ENCODE results near the gene ARSI. TPM values are rescaled to one million over a fixed set of nuclear protein-coding genes. Genes with fewer than 3 reads are reported as not detected.

The ARSI gene
- total RNA-seq, 2 experiments from 2014 or later = not detected

Other genes starting within 250 kb of the ARSI start
- gene CSF1R, start 216.4 kb downstream of the ARSI start, total RNA-seq (2014; rRNA removed; shearing (Covaris generic)) = not detected in 2 replicates
- gene CSF1R, start 216.4 kb downstream of the ARSI start, total RNA-seq (2022) = not detected in 2 replicates
- 0.80 and 3.0 TPM in 2 replicates for gene PDGFRB, start 147.1 kb downstream of the ARSI start, total RNA-seq (2014; rRNA removed; shearing (Covaris generic))
- 0.23 TPM in 1 of 2 replicates, not detected in the other for gene PDGFRB, start 147.1 kb downstream of the ARSI start, total RNA-seq (2022)
- gene CDX1, start 136.1 kb downstream of the ARSI start, total RNA-seq (2014; rRNA removed; shearing (Covaris generic)) = not detected in 2 replicates
- not detected in 2 replicates for gene CDX1, start 136.1 kb downstream of the ARSI start, total RNA-seq (2022)
- gene SLC6A7, start 112.8 kb downstream of the ARSI start, total RNA-seq (2014; rRNA removed; shearing (Covaris generic)) = not detected in 2 replicates
- not detected in 2 replicates for gene SLC6A7, start 112.8 kb downstream of the ARSI start, total RNA-seq (2022)
- gene CAMK2A, start 13.1 kb downstream of the ARSI start, total RNA-seq (2014; rRNA removed; shearing (Covaris generic)) = not detected in 2 replicates
- gene CAMK2A, start 13.1 kb downstream of the ARSI start, total RNA-seq (2022) = not detected in 2 replicates
- 61.3 and 62.9 TPM in 2 replicates for gene TCOF1, start 54.8 kb upstream of the ARSI start, total RNA-seq (2014; rRNA removed; shearing (Covaris generic))
- gene TCOF1, start 54.8 kb upstream of the ARSI start, total RNA-seq (2022) = 104 and 108 TPM in 2 replicates
- 2,446 and 3,686 TPM in 2 replicates for gene CD74, start 110.0 kb upstream of the ARSI start, total RNA-seq (2014; rRNA removed; shearing (Covaris generic))
- gene CD74, start 110.0 kb upstream of the ARSI start, total RNA-seq (2022) = 1,759 and 1,769 TPM in 2 replicates
- gene RPS14, start 146.8 kb upstream of the ARSI start, total RNA-seq (2014; rRNA removed; shearing (Covaris generic)) = 2,281 and 2,351 TPM in 2 replicates
- 2,284 and 2,304 TPM in 2 replicates for gene RPS14, start 146.8 kb upstream of the ARSI start, total RNA-seq (2022)
- gene NDST1, start 205.2 kb upstream of the ARSI start, total RNA-seq (2014; rRNA removed; shearing (Covaris generic)) = 8.8 and 9.5 TPM in 2 replicates
- gene NDST1, start 205.2 kb upstream of the ARSI start, total RNA-seq (2022) = 26.6 and 28.4 TPM in 2 replicates

All from OCI-LY7 (cell line).